K562 (cell line): Measurements from ENCODE around the gene TULP4. TPM values are rescaled to one million over a fixed set of nuclear protein-coding genes. Genes with fewer than 3 reads are reported as not detected.

Source experiments
- ATAC-seq: fragments of 200-7000 bp; cut with Tn5 transposase; 3 replicates; pipeline ENCODE4 v1.9.1; 2020; ENCODE audit warnings: moderate library complexity
- BruUV-seq: library from RNA; stranded (reverse); fragments of 400-500 nt; replicated peaks from 2 replicates; lab custom pipeline; 2021; lab: Mats Ljungman, UMichigan
- CTCF ChIA-PET: fragments of 300-600 bp; formaldehyde crosslinking; extraction: SDS; loops from one replicate; lab custom pipeline; 2021; ENCODE audit warnings: low intra/inter-chr PET ratio; lab: Yijun Ruan, JAX
- POLR2A ChIA-PET: fragments of 300-600, 350-650 bp; sonication (Branson Sonifier 250); formaldehyde crosslinking; extraction: SDS; loops from one replicate; lab custom pipeline; 2021; ENCODE audit warnings: antibody characterized with exemption, inconsistent platforms; lab: Yijun Ruan, JAX
- DNase-seq, 4 experiments: peaks; one replicate each; pipeline versions ENCODE4 v3.0.0 to v3.0.0-alpha.2; 2011 to 2018; ENCODE audit warnings: low spot score in 3 of 4, mixed read lengths in 3 of 4; ENCODE audit errors: extremely low read depth in 1 of 4
- FAIRE-seq: peaks from 2 replicates; lab custom pipeline; 2011; peaks lifted over from hg19 to GRCh38; lab: Jason Lieb, UNC
- H2AFZ ChIP-seq: 2 replicates; pipeline ENCODE4 v1.6.0; 2011; ENCODE audit warnings: low read depth, low read length, control low read depth, inconsistent platforms
- H3K27ac ChIP-seq: fragments of 200-600 bp; 3 replicates; pipeline ENCODE4 v1.8.0; 2011; ENCODE audit warnings: low read depth, mild to moderate bottlenecking, control low read depth, inconsistent platforms, low read length, moderate library complexity, mixed read lengths; ENCODE audit errors: extremely low read depth
- H3K27me3 ChIP-seq, 2 experiments: fragments of 300-600 bp in 1 of 2; 2 replicates in 1 of 2; 3 replicates in 1 of 2; pipeline versions ENCODE4 v1.6.0 to v1.8.0; 2011; ENCODE audit warnings: inconsistent platforms in 2 of 2, low read length in 2 of 2, mild to moderate bottlenecking in 1 of 2, mixed read lengths in 1 of 2, moderate library complexity in 1 of 2; ENCODE audit not compliant: control insufficient read depth in 2 of 2, insufficient read depth in 2 of 2
- H3K36me3 ChIP-seq: fragments of 300-600 bp; 3 replicates; pipeline ENCODE4 v1.8.0; 2011; ENCODE audit warnings: mild to moderate bottlenecking, low read length, inconsistent platforms; ENCODE audit not compliant: control insufficient read depth, insufficient read depth
- H3K4me1 ChIP-seq, 2 experiments: fragments of 200-600 bp in 1 of 2; replicated peaks in 1 of 2; 2 replicates in 1 of 2; 3 replicates in 1 of 2; pipeline versions ENCODE4 v1.5.1 to v1.8.0; 2011; ENCODE audit warnings: inconsistent platforms in 2 of 2, low read length in 2 of 2, mild to moderate bottlenecking in 1 of 2, mixed read lengths in 1 of 2, moderate library complexity in 1 of 2; ENCODE audit not compliant: control insufficient read depth in 2 of 2, insufficient read depth in 2 of 2
- H3K4me2 ChIP-seq: 2 replicates; pipeline ENCODE4 v1.6.1; 2011; ENCODE audit warnings: low read length, control low read depth, inconsistent platforms, mixed read lengths; ENCODE audit not compliant: insufficient read depth
- H3K4me3 ChIP-seq: fragments of 200-600 bp; sonication (generic), shearing (Covaris generic); 2 replicates; pipeline ENCODE4 v1.5.1; 2016; ENCODE audit warnings: control low read depth, inconsistent platforms
- H3K79me2 ChIP-seq: fragments of 200-600 bp; 3 replicates; pipeline ENCODE4 v1.8.0; 2011; ENCODE audit warnings: low read length, inconsistent platforms; ENCODE audit not compliant: control insufficient read depth, insufficient read depth
- H3K9ac ChIP-seq, 2 experiments: 2 replicates each; pipeline versions ENCODE4 v1.6.0 to v1.6.1; 2011; ENCODE audit warnings: low read depth in 2 of 2, low read length in 2 of 2, control low read depth in 1 of 2, inconsistent platforms in 1 of 2, mild to moderate bottlenecking in 1 of 2, mixed read lengths in 1 of 2; ENCODE audit not compliant: insufficient read depth in 1 of 2
- H3K9me1 ChIP-seq: one replicate; pipeline ENCODE4 v1.6.0; 2011; ENCODE audit warnings: inconsistent platforms, mild to moderate bottlenecking, low read length, moderate library complexity; ENCODE audit not compliant: control insufficient read depth, insufficient read depth
- H3K9me3 ChIP-seq: replicated peaks from 2 replicates; pipeline ENCODE4 v1.5.1; 2011; ENCODE audit warnings: low read depth, low read length, inconsistent platforms; ENCODE audit not compliant: control insufficient read depth, insufficient read depth
- H4K20me1 ChIP-seq: replicated peaks from 2 replicates; pipeline ENCODE4 v1.6.1; 2011; ENCODE audit warnings: low read length, inconsistent platforms, mixed read lengths; ENCODE audit not compliant: control insufficient read depth, insufficient read depth
- BMI1 ChIP-seq: fragments of 150-350 bp; IDR thresholded peaks from 2 replicates; pipeline ENCODE4 v1.6.1; 2014; ENCODE audit warnings: low read length
- ERF ChIP-seq: fragments of 450-650 bp; formaldehyde crosslinking; IDR thresholded peaks from 2 replicates; pipeline ENCODE4 v1.4.0; 2020; ENCODE audit warnings: mild to moderate bottlenecking, mixed read lengths
- MAFF ChIP-seq: IDR thresholded peaks from 2 replicates; pipeline ENCODE4 v1.6.1; 2012; ENCODE audit warnings: low read length, improper control_type of control experiment
- NFYB ChIP-seq: IDR thresholded peaks from 2 replicates; pipeline ENCODE4 v1.6.1; 2011; ENCODE audit warnings: mild to moderate bottlenecking, moderate library complexity; ENCODE audit not compliant: insufficient read length; ENCODE audit errors: extremely low read depth
- ZNF717 ChIP-seq: fragments of 250-450 bp; sonication (Bioruptor Pico); IDR thresholded peaks from 2 replicates; pipeline ENCODE4 v1.5.0; 2021
- WGBS: fragments of 100-300 bp; shearing (Covaris generic); methylation state at CpG from one replicate; pipeline ENCODE4 v1.1.6; 2016; ENCODE audit warnings: low coverage, mixed read lengths; ENCODE audit not compliant: insufficient coverage; ENCODE audit errors: missing lambda C conversion rate; 5-methylcytosine and 5-hydroxymethylcytosine counted together
- in situ Hi-C: fragments of 300-500 bp; cut with MboI; formaldehyde crosslinking; loops from 4 replicates; pipeline ENCODE4 v1.15.0; 2018; ENCODE audit warnings: inconsistent platforms, mixed read lengths
- intact Hi-C: fragments of 100-400 bp; cut with micrococcal nuclease; formaldehyde crosslinking; loops from 2 replicates; pipeline ENCODE4 v1.14.2; 2022
- polyA plus RNA-seq, 8 experiments: library from polyadenylated mRNA; depleted of rRNA in 4 of 8; stranded (reverse) in 5 of 8; unstranded in 3 of 8; fragments of >200 nt; fragmentation: Nextera tagmentation in 2 of 8; fragmentation: Illumina TruSeq in 1 of 8; extraction: Ambion mirVana in 2 of 8; extraction: Trizol in 1 of 8; gene quantifications; 2 replicates each; pipeline versions ENCODE4 v1.2.1 to v1.2.3, GENCODE V29; 2011 to 2014; ENCODE audit warnings: inconsistent platforms in 1 of 8, missing spikeins in 1 of 8
- total RNA-seq, 7 experiments: library from RNA; depleted of rRNA in 6 of 7; stranded (reverse); fragments of >200 nt in 6 of 7; fragmentation: Illumina TruSeq in 2 of 7; extraction: Trizol in 2 of 7; gene quantifications; 2 replicates each; pipeline versions ENCODE4 v1.2.1 to v1.2.3, GENCODE V29; 2011 to 2021; ENCODE audit warnings: low replicate concordance in 1 of 7
- TF ChIP-seq, protein P1 (sequence below), 2 experiments: IDR thresholded peaks in 1 of 2; conservative IDR thresholded peaks in 1 of 2; 2 replicates each; pipeline ENCODE4 v1.6.1; 2016; ENCODE audit warnings: low read depth in 2 of 2, mild to moderate bottlenecking in 1 of 2, missing compliant biosample characterization in 1 of 2, missing genetic modification characterization in 1 of 2, moderate library complexity in 1 of 2

Gene TULP4
- total and polyA plus RNA-seq, 9 of the 15 experiments (the other 6 are each of a cell fraction or from before 2014, with no cell fraction given) = 1.2 to 50.4 (median 11.0) TPM

DNA sequence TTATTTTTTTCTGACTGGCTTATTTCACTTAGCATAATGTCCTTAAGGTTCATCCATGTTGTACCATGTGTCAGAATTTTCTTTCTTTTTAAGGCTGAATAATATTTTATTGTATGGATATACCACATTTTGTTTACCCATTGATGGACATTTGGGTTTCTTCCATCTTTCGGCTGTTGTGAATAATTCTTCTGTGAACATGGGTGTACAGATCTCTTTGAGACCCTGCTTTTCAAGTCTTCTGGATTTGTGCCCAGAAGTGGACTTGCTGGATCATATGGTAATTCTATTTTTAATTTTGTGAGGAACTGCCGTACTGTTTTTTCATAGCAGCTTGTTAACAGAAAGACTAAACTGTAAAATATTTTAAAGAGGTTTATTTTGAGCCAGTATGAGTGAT is 153.0 kb downstream of the TULP4 start:
- no peaks in the 10 kb centered on the region for H4K20me1 ChIP-seq
- BruUV-seq = no TSS peak
- H3K79me2 ChIP-seq = no peaks in the 10 kb centered on the region

DNA sequence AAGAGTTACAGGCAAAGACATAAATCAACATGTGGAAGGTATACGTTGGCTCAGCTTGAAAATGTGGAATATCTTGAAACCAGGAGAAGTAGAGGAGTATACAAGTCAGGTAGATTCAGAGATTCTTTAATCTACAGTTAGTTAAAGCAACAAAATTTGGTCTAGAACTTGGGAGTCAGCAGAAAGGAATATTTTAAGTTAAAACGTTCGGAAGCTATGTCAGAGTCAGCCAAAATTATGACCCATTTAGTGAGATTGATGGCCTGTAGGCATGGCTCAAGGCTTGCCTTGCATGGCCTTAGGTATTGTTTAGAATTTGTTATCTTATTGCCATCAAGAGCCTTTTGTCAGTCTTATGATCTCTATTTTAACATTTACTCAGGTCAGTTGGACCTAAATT is 153.5 kb downstream of the TULP4 start:
- BruUV-seq = no TSS peak
- H3K27ac ChIP-seq = no peak overlapping the region
- no peak for FAIRE-seq
- H4K20me1 ChIP-seq = no peaks in the 10 kb centered on the region
- H3K27me3 ChIP-seq = no peaks in the 10 kb centered on the region
- ATAC-seq = no peak
- no peaks in the 10 kb centered on the region for H3K79me2 ChIP-seq
- no peak for TF ChIP-seq MAFF
- TF ChIP-seq, protein P1, sequence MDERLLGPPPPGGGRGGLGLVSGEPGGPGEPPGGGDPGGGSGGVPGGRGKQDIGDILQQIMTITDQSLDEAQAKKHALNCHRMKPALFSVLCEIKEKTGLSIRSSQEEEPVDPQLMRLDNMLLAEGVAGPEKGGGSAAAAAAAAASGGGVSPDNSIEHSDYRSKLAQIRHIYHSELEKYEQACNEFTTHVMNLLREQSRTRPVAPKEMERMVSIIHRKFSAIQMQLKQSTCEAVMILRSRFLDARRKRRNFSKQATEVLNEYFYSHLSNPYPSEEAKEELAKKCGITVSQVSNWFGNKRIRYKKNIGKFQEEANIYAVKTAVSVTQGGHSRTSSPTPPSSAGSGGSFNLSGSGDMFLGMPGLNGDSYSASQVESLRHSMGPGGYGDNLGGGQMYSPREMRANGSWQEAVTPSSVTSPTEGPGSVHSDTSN (CRISPR knock-in tag; IDR thresholded peaks at IDR 0.05; ENCODE audit: low read depth) = no peak
- TF ChIP-seq, protein P1 (tag; conservative IDR thresholded peaks at IDR 0.05; ENCODE audit: low read depth) = peak; percentile 32; the same call in 1 of the 2 replicates
- no peaks in the 10 kb centered on the region for H3K9me3 ChIP-seq
- ChIA-PET CTCF (no interaction called here), POLR2A (interaction anchor here (0.6 kb wide), 1 partner anchor 1364 kb away, joined by 3 read pairs; no protein-coding TSS in a partner anchor)
- no peak overlapping the region for H2AFZ ChIP-seq
- H3K4me3 ChIP-seq = no peak overlapping the region
- 70% methylated on average over 3 of the region's 3 CpGs for WGBS
- no peaks in the 10 kb centered on the region; a peak in 1 of 5 replicates for H3K4me1 ChIP-seq
- H3K36me3 ChIP-seq = peaks cover 8% of the 10 kb centered on the region; the same call in 1 of the 3 replicates
- in situ Hi-C loops = no loop called here
- H3K9me1 ChIP-seq = no peaks in the 10 kb centered on the region
- no peak overlapping the region for H3K4me2 ChIP-seq
- intact Hi-C loops = no loop called here
- H3K9ac ChIP-seq = no peak overlapping the region
- DNase-seq = no peak

More for the DNA sequence above, 153.0 kb downstream of the TULP4 start:
- in situ Hi-C loops (no loop called here), intact Hi-C loops (no loop called here)
- WGBS = 97% methylated on average over 2 of the region's 2 CpGs
- no peak for ATAC-seq
- Histone ChIP-seq H3K36me3 (peaks cover 8% of the 10 kb centered on the region; the same call in 1 of the 3 replicates), H3K4me1 (no peaks in the 10 kb centered on the region), H3K4me3 (no peak overlapping the region), H2AFZ (no peak overlapping the region), H3K27me3 (no peaks in the 10 kb centered on the region), H3K9me1 (no peaks in the 10 kb centered on the region), H3K4me2 (no peak overlapping the region), H3K9ac (no peak overlapping the region), H3K27ac (no peak overlapping the region), H3K9me3 (no peaks in the 10 kb centered on the region)
- ChIA-PET POLR2A (interaction anchor here (0.6 kb wide), 1 partner anchor 1364 kb away, joined by 3 read pairs; no protein-coding TSS in a partner anchor), CTCF (no interaction called here)
- DNase-seq = no peak
- FAIRE-seq = no peak
- TF ChIP-seq ZNF717 (no peak), ERF (CRISPR knock-in tag) (no peak), NFYB (no peak), BMI1 (no peak)
